Neural cell (in vitro differentiated cells): ENCODE results near the gene COIL.

ENCODE experiments used
- CTCF ChIP-seq: fragments of 450-650 bp; IDR thresholded peaks from 2 replicates; pipeline ENCODE4 v1.5.1; 2014; ENCODE audit warnings: antibody characterized with exemption, mild to moderate bottlenecking, moderate library complexity; ENCODE audit not compliant: poor library complexity, severe bottlenecking
- RAD21 ChIP-seq: fragments of 450-650 bp; conservative IDR thresholded peaks from 2 replicates; pipeline ENCODE4 v1.6.1; 2014; ENCODE audit warnings: antibody characterized with exemption, mild to moderate bottlenecking, moderate library complexity
- TAF1 ChIP-seq: IDR thresholded peaks from 2 replicates; pipeline ENCODE4 v1.6.1; 2012; ENCODE audit warnings: low read depth

DNA sequence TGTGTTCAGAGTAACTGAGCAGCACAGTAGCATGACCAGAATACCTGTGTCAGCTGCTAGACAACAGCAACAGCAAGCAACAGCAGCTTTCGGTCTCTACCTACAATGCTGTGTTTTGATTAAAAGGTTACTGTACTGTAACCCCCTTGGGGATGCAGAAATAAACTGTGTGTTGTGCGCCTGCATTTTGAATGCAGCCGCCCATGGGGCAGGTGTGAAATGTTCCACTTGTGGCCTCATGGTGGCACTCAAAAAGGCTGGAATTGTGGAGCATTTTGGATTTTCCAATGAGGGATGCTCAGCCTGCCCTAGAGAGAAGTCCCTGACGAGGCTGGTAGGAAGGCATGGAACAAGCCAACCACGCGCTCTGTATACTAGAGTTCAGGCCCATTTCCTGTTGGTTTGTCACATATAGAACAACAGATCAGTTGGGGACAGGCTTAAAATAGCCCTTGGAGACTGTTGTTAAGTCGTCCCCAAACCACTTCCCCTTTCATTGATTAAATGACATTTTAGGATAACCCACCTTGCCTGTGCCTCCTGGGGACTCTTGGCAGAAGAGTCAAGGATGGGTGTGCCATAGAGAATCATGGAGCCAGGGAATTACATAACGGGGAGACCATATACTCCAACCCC, 44.2 kb upstream of the COIL start:
- no peak for TF ChIP-seq CTCF
- TF ChIP-seq RAD21 = no peak
- TF ChIP-seq TAF1 = no peak
